ENCODE results near the gene MOGAT3. TPM values are rescaled to one million over a fixed set of nuclear protein-coding genes. Genes with fewer than 3 reads are reported as not detected.

The MOGAT3 gene
- total and polyA plus RNA-seq, 9 of the 15 experiments (the other 6 are each of a cell fraction or from before 2014, with no cell fraction given), result 0.07 to 0.17 (median 0.13) TPM; not detected in 6

GRCh38 chr7:101238226-101239182, 37.7 kb upstream of the MOGAT3 start:
- no peaks in the 10 kb centered on the region for H3K9me1 ChIP-seq (ENCODE audit: control insufficient read depth, insufficient read depth, low read length)
- H3K9ac ChIP-seq (ENCODE audit: insufficient read depth in 1 of 2, low read depth in 2 of 2, low read length in 2 of 2), result peak overlapping the region in 1 of 2 experiments; percentile 9; a peak in 2 of 4 replicates
- POLR2A ChIA-PET, result interaction anchor here (0.6 to 1.7 kb wide), 2 partner anchors 21 to 36 kb away, joined by 3 to 7 read pairs; partner anchors contain the start of genes PLOD3 and ZNHIT1
- TF ChIP-seq POLR2G (IDR thresholded peaks at IDR 0.05; ENCODE audit: low read depth, low read length), result peak; percentile 58
- TF ChIP-seq RBFOX2 (IDR thresholded peaks at IDR 0.05; ENCODE audit: low read depth, low read length), result peak; percentile 50
- no peak for TF ChIP-seq ZNF384 (IDR thresholded peaks at IDR 0.05; ENCODE audit: low read depth, low read length)
- no peak for TF ChIP-seq RBM39 (optimal IDR thresholded peaks at IDR 0.05; ENCODE audit: low read depth, low read length)
- BruUV-seq (replicated peaks), result no TSS peak
- ATAC-seq, result no peak
- no peak overlapping the region for H3K4me3 ChIP-seq
- intact Hi-C loops (cut with micrococcal nuclease), result no loop called here
- no peak overlapping the region; the same call in 2 of the 3 replicates for H3K27ac ChIP-seq (ENCODE audit: extremely low read depth, low read depth, low read length)
- CTCF ChIA-PET (ENCODE audit: low intra/inter-chr PET ratio), result no interaction called here
- no peak for FAIRE-seq
- peaks cover 20 to 78% of the 10 kb centered on the region in 2 experiments; a peak in 4 of 5 replicates for H3K4me1 ChIP-seq (replicated peaks in 1 of 2; ENCODE audit: control insufficient read depth in 2 of 2, insufficient read depth in 2 of 2, low read length in 2 of 2)
- no peak overlapping the region for H3K4me2 ChIP-seq (ENCODE audit: insufficient read depth, low read length)
- no peak overlapping the region for H2AFZ ChIP-seq (ENCODE audit: low read depth, low read length)
- 83% methylated on average over 27 of the region's 28 CpGs for WGBS (ENCODE audit: insufficient coverage, low coverage, missing lambda C conversion rate)
- no peaks in the 10 kb centered on the region for H3K27me3 ChIP-seq (ENCODE audit: control insufficient read depth in 2 of 2, insufficient read depth in 2 of 2, low read length in 2 of 2)
- in situ Hi-C loops (cut with MboI), result no loop called here
- DNase-seq (ENCODE audit: extremely low read depth in 1 of 4, low spot score in 3 of 4), result no peak
- peaks cover 18% of the 10 kb centered on the region for H3K79me2 ChIP-seq (ENCODE audit: control insufficient read depth, insufficient read depth, low read length)
- no peaks in the 10 kb centered on the region for H3K9me3 ChIP-seq (replicated peaks; ENCODE audit: control insufficient read depth, insufficient read depth, low read depth, low read length)
- H4K20me1 ChIP-seq (replicated peaks; ENCODE audit: control insufficient read depth, insufficient read depth, low read length), result peaks cover 7% of the 10 kb centered on the region; the same call in 1 of the 2 replicates
- peaks cover 53% of the 10 kb centered on the region for H3K36me3 ChIP-seq (ENCODE audit: control insufficient read depth, insufficient read depth, low read length)

All from K562 (cell line).